ENCODE measurements around the gene ATP6V0A4.
A peak's percentile ranks its signal among the peaks of the same experiment; 100 is the strongest.
"Not testable (repeated sequence)": the region's sequence is repeated elsewhere in the genome, so short reads cannot be mapped to it uniquely, and the experiment has no call there.

ATP6V0A4 gene

GRCh38 chr7:138802706-138803105, 4.7 kb upstream of the ATP6V0A4 start:
- DNase-seq (ENCODE audit: low spot score) = no peak

- DNase-seq (ENCODE audit: low spot score) = no peak
Observed at GRCh38 chr7:138801256-138801655, 3.3 kb upstream of the ATP6V0A4 start.

- DNase-seq (ENCODE audit: low spot score) = no peak
Observed at GRCh38 chr7:138799336-138800000, 1.5 kb upstream of the ATP6V0A4 start.

GRCh38 chr7:138798836-138799235, 840 bp upstream of the ATP6V0A4 start:
- no peak for DNase-seq (ENCODE audit: low spot score)

- not testable (repeated sequence) for DNase-seq (ENCODE audit: low spot score)
Observed at GRCh38 chr7:138797046-138797445, 950 bp downstream of the ATP6V0A4 start.

GRCh38 chr7:138796038-138796615, 1.9 kb downstream of the ATP6V0A4 start:
- no peak for DNase-seq (ENCODE audit: low spot score)

- no peak for DNase-seq (ENCODE audit: low spot score)
Observed at GRCh38 chr7:138785587-138786437, 12.2 kb downstream of the ATP6V0A4 start.

- no peak for DNase-seq (ENCODE audit: low spot score)
Observed at GRCh38 chr7:138784692-138785091, 13.3 kb downstream of the ATP6V0A4 start.

GRCh38 chr7:138781004-138781403, 17.0 kb downstream of the ATP6V0A4 start:
- no peak for DNase-seq (ENCODE audit: low spot score)

- DNase-seq (ENCODE audit: low spot score) = no peak
Observed at GRCh38 chr7:138776166-138776833, 21.7 kb downstream of the ATP6V0A4 start.

- no peak for DNase-seq (ENCODE audit: low spot score)
Observed at GRCh38 chr7:138773817-138774216, 24.2 kb downstream of the ATP6V0A4 start.

- no peak for DNase-seq (ENCODE audit: low spot score)
Observed at GRCh38 chr7:138773176-138773575, 24.8 kb downstream of the ATP6V0A4 start.

GRCh38 chr7:138770904-138771303, 27.1 kb downstream of the ATP6V0A4 start:
- no peak for DNase-seq (ENCODE audit: low spot score)

- DNase-seq (ENCODE audit: low spot score) = no peak
Observed at GRCh38 chr7:138768241-138768640, 29.8 kb downstream of the ATP6V0A4 start.

- DNase-seq (ENCODE audit: low spot score) = no peak
Observed at GRCh38 chr7:138756591-138757242, 41.3 kb downstream of the ATP6V0A4 start.

GRCh38 chr7:138755842-138756590, 42.0 kb downstream of the ATP6V0A4 start:
- no peak for DNase-seq (ENCODE audit: low spot score)

GRCh38 chr7:138755331-138755747, 42.7 kb downstream of the ATP6V0A4 start:
- DNase-seq (ENCODE audit: low spot score) = no peak

GRCh38 chr7:138753610-138754009, 44.4 kb downstream of the ATP6V0A4 start:
- no peak for DNase-seq (ENCODE audit: low spot score)

- DNase-seq (ENCODE audit: low spot score) = no peak
Observed at GRCh38 chr7:138753150-138753518, 44.9 kb downstream of the ATP6V0A4 start.

GRCh38 chr7:138752518-138753149, 45.4 kb downstream of the ATP6V0A4 start:
- peak; percentile 66 for DNase-seq (ENCODE audit: low spot score)
